HUES64 (cell line): ENCODE results near the gene PNMA8A.

ENCODE experiments used
- H3K27ac ChIP-seq: 2 replicates; pipeline ENCODE4 v1.7.0; 2013; ENCODE audit warnings: low read depth, low read length, inconsistent platforms
- H3K27me3 ChIP-seq: 2 replicates; pipeline ENCODE4 v1.6.1; 2013; ENCODE audit warnings: mild to moderate bottlenecking, low read length; ENCODE audit not compliant: insufficient read depth
- H3K36me3 ChIP-seq: 2 replicates; pipeline ENCODE4 v1.6.1; 2013; ENCODE audit warnings: mild to moderate bottlenecking, low read length; ENCODE audit not compliant: insufficient read depth
- H3K4me1 ChIP-seq: 2 replicates; pipeline ENCODE4 v1.6.1; 2013; ENCODE audit warnings: mild to moderate bottlenecking, low read length, moderate library complexity; ENCODE audit not compliant: insufficient read depth
- H3K4me3 ChIP-seq: 2 replicates; pipeline ENCODE4 v1.5.1; 2013; ENCODE audit warnings: mild to moderate bottlenecking, low read length, moderate library complexity
- H3K9ac ChIP-seq: 2 replicates; pipeline ENCODE4 v1.6.1; 2013; ENCODE audit warnings: mild to moderate bottlenecking, low read depth, low read length
- H3K9me3 ChIP-seq: 2 replicates; pipeline ENCODE4 v1.6.1; 2013; ENCODE audit warnings: low read depth, low read length; ENCODE audit not compliant: insufficient read depth
- WGBS: fragments of 150-250, 120-280 bp; methylation state at CpG from one replicate; pipeline ENCODE4 v1.1.7; 2013; ENCODE audit warnings: missing lambda C conversion rate; 5-methylcytosine and 5-hydroxymethylcytosine counted together

Gene PNMA8A

GRCh38 chr19:46481223-46481848 is 10.0 kb upstream of the PNMA8A start:
- Histone ChIP-seq H3K9me3 (no peaks in the 10 kb centered on the region), H3K4me1 (peaks cover 8% of the 10 kb centered on the region), H3K4me3 (no peak overlapping the region), H3K27ac (no peak overlapping the region), H3K9ac (no peak overlapping the region), H3K27me3 (no peaks in the 10 kb centered on the region), H3K36me3 (no peaks in the 10 kb centered on the region)
- 93% methylated on average over 16 of the region's 16 CpGs for WGBS

GRCh38 chr19:46480415-46480814 is 9.1 kb upstream of the PNMA8A start:
- 52% methylated on average over 12 of the region's 12 CpGs for WGBS
- Histone ChIP-seq H3K4me1 (peaks cover 8% of the 10 kb centered on the region), H3K36me3 (no peaks in the 10 kb centered on the region), H3K9ac (no peak overlapping the region), H3K27ac (no peak overlapping the region), H3K9me3 (no peaks in the 10 kb centered on the region), H3K27me3 (no peaks in the 10 kb centered on the region), H3K4me3 (no peak overlapping the region)

DNA sequence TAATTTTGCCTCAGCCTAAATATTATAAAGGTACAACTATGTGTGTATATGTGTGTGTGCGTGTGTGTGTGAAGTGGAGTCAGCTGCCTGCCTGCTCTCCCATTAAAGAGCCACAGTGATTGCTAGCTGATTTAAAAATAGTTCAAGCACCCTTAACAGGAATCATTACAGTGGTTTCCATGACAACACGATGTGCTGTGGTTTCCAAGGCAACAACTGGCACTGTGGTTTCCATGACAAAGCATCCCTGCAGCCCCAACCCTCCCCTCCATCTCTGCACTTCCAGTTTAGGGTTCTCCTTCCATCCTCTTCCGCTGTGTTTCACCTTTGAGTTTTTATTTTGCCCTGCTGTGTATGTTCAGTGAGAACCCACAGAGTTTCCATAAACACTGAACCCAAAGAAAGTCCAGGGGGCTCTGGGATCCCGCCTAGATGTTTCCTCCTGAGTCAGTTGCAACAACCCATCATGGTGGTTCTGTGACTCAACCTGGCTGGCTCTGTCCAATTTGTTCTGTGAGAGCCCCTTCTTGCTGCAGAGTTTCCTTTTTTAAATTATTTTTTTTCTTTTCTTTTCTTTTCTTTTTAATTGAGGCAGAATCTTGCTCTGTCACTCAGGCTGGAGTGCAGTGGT is 7.1 kb upstream of the PNMA8A start:
- Histone ChIP-seq H3K4me1 (peaks cover 8% of the 10 kb centered on the region), H3K36me3 (no peaks in the 10 kb centered on the region), H3K27ac (no peak overlapping the region), H3K4me3 (no peak overlapping the region), H3K27me3 (no peaks in the 10 kb centered on the region), H3K9me3 (no peaks in the 10 kb centered on the region), H3K9ac (no peak overlapping the region)
- 43% methylated on average over 3 of the region's 4 CpGs for WGBS

DNA sequence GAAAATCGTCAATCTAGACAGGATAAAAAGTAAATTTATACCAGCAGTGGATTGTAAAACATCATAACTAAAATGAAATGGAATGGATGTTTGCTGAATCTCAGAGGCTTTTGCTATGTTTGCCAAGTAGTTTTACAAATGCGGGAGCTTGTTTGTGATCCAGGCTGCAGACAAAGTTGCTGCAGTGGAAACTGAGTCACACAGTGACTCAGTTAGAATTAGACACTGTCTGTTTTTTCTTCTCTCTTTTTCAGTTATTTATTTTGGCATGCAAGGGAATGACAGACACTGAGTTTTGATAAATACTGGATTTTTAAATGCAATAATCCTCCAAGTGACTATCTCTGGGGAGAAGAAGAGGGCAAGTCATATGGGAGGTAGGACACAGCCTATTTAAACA is 4.6 kb upstream of the PNMA8A start:
- Histone ChIP-seq H3K9me3 (no peaks in the 10 kb centered on the region), H3K9ac (no peak overlapping the region), H3K4me3 (no peak overlapping the region), H3K27me3 (peaks cover 4% of the 10 kb centered on the region; the same call in 1 of the 2 replicates), H3K36me3 (no peaks in the 10 kb centered on the region), H3K4me1 (peaks cover 9% of the 10 kb centered on the region), H3K27ac (no peak overlapping the region)
- 88% methylated on average over 1 of the region's 2 CpGs for whole genome bisulfite sequencing

GRCh38 chr19:46474211-46474610 is 2.8 kb upstream of the PNMA8A start:
- Histone ChIP-seq H3K4me3 (no peak overlapping the region), H3K27ac (no peak overlapping the region), H3K4me1 (peaks cover 5% of the 10 kb centered on the region; the same call in 1 of the 2 replicates), H3K9me3 (no peaks in the 10 kb centered on the region), H3K27me3 (peaks cover 4% of the 10 kb centered on the region; the same call in 1 of the 2 replicates), H3K9ac (no peak overlapping the region), H3K36me3 (peaks cover 8% of the 10 kb centered on the region; the same call in 1 of the 2 replicates)
- WGBS, result 90% methylated on average over 8 of the region's 8 CpGs

DNA sequence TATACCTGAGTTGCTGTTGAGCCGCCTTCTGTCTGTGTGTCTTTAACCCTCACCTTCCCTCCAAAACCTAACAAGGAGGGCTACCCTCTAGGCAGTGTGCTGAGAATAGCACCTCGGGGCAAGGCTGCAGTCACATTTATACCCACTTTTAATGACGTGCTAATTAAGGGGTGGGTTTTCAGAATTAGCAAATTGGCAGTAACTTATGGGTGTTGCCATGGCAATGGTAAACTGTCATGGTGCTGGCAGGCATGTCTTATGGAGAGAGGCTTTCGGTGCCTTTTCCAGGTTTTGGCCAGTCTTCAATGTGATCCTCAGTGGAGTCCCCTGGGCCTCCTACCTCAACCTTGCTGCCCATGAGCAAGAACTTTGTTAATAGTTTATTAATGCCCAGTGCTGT is 1.2 kb upstream of the PNMA8A start:
- H3K4me3 ChIP-seq, result no peak overlapping the region
- peaks cover 5% of the 10 kb centered on the region; the same call in 1 of the 2 replicates for H3K4me1 ChIP-seq
- no peaks in the 10 kb centered on the region for H3K9me3 ChIP-seq
- H3K36me3 ChIP-seq, result peaks cover 21% of the 10 kb centered on the region
- 85% methylated on average over 4 of the region's 4 CpGs for WGBS
- no peak overlapping the region for H3K27ac ChIP-seq
- peaks cover 4% of the 10 kb centered on the region; the same call in 1 of the 2 replicates for H3K27me3 ChIP-seq
- no peak overlapping the region for H3K9ac ChIP-seq

GRCh38 chr19:46471811-46472543 is 614 bp upstream of the PNMA8A start:
- no peaks in the 10 kb centered on the region for H3K9me3 ChIP-seq
- H3K9ac ChIP-seq, result peak overlapping the region; percentile 5; the same call in 1 of the 2 replicates
- H3K27me3 ChIP-seq, result peaks cover 4% of the 10 kb centered on the region; the same call in 1 of the 2 replicates
- peaks cover 25% of the 10 kb centered on the region for H3K36me3 ChIP-seq
- peaks cover 5% of the 10 kb centered on the region; the same call in 1 of the 2 replicates for H3K4me1 ChIP-seq
- WGBS, result 66% methylated on average over 11 of the region's 11 CpGs
- no peak overlapping the region for H3K27ac ChIP-seq
- peak overlapping the region; percentile 76 for H3K4me3 ChIP-seq

DNA sequence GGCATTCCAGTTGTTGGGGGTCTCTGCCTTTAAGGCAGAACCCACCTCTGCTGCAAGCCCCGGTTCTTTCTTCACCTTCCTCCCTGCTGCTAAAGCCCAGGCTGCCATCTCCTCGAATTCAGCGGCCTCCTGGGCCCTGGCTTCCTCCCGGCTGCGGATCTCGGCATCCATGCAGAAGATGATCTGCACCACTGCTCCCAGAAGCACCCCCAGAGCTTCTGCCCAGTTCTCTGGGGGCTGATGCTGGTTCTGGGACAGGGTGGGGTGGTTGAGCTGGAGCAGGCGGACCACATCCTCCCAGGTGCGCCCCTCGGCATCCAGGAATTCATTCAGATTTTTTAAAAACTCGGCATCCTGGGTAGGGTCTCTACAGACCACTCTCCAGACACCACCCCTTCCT is 987 bp downstream of the PNMA8A start:
- Histone ChIP-seq H3K4me1 (peaks cover 5% of the 10 kb centered on the region; the same call in 1 of the 2 replicates), H3K27ac (no peak overlapping the region), H3K9ac (peak overlapping the region; percentile 76; the same call in 1 of the 2 replicates), H3K4me3 (peak overlapping the region; percentile 76), H3K9me3 (no peaks in the 10 kb centered on the region), H3K27me3 (peaks cover 4% of the 10 kb centered on the region; the same call in 1 of the 2 replicates), H3K36me3 (peaks cover 39% of the 10 kb centered on the region)
- 89% methylated on average over 10 of the region's 10 CpGs for WGBS

- Histone ChIP-seq H3K9me3 (no peaks in the 10 kb centered on the region), H3K9ac (no peak overlapping the region), H3K4me1 (peaks cover 5% of the 10 kb centered on the region; the same call in 1 of the 2 replicates), H3K27me3 (peaks cover 4% of the 10 kb centered on the region; the same call in 1 of the 2 replicates), H3K36me3 (peaks cover 39% of the 10 kb centered on the region), H3K27ac (no peak overlapping the region), H3K4me3 (no peak overlapping the region)
- WGBS, result 93% methylated on average over 18 of the region's 18 CpGs
Measured at GRCh38 chr19:46469541-46470185, 1.7 kb downstream of the PNMA8A start.

DNA sequence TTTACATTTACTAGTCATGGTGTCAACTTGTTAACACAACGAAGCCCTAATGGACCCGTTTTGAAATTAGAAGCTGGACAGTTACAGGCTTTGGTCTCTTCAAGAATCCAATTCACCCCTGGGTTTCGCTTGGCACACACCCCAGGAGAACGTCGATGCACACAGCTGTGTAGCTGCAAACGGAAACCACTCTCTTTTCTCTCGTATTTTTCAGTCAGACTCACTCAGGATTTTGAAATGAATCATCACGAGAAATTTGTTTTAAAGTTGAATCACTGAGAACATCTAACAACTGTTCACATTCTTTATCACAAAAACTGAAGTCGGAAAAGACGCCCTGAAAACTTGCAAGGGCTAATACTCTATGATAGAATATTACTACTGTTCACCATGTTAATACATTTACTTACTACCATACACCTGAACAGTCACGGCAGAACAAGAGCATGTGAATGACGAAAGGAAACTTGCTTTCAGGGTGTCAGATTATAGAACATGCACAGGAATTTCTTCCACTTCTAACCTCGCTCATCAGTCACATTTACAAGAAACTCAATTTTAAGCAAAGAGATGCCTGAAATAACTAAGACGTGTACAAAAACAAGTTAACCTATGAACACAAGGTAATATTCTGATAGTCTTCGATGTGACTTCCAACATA is 4.7 kb downstream of the PNMA8A start:
- Histone ChIP-seq H3K4me3 (no peak overlapping the region), H3K27me3 (peaks cover under 1% of the 10 kb centered on the region; the same call in 1 of the 2 replicates), H3K36me3 (peaks cover 39% of the 10 kb centered on the region), H3K27ac (no peak overlapping the region), H3K9me3 (no peaks in the 10 kb centered on the region), H3K4me1 (peaks cover under 1% of the 10 kb centered on the region; the same call in 1 of the 2 replicates), H3K9ac (no peak overlapping the region)
- WGBS, result 95% methylated on average over 15 of the region's 15 CpGs
